Measurements from ENCODE around the gene GRHL1.

Gene GRHL1

DNA sequence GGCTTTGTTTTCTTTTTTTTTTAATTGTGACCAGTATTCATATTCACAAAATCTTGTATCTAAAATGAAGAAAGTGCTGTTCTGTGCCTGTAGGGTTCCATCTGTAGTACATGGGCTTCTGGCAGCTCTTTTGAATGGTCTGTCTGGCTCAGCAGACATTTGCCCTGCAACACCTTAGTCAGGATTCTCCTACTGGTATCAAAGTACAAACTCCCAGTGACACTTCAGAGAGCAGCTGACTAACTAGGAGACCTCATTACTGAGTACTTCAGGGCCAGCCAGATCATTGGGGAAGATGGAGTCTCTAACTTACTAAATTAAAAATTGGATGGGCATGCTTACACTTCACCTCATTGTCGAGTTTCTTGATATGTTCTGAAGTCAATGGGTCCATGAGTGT, 39.7 kb downstream of the GRHL1 start:
- H3K4me3 ChIP-seq (ENCODE audit: low read depth, low read length): no peak overlapping the region
- TF ChIP-seq, protein P1, sequence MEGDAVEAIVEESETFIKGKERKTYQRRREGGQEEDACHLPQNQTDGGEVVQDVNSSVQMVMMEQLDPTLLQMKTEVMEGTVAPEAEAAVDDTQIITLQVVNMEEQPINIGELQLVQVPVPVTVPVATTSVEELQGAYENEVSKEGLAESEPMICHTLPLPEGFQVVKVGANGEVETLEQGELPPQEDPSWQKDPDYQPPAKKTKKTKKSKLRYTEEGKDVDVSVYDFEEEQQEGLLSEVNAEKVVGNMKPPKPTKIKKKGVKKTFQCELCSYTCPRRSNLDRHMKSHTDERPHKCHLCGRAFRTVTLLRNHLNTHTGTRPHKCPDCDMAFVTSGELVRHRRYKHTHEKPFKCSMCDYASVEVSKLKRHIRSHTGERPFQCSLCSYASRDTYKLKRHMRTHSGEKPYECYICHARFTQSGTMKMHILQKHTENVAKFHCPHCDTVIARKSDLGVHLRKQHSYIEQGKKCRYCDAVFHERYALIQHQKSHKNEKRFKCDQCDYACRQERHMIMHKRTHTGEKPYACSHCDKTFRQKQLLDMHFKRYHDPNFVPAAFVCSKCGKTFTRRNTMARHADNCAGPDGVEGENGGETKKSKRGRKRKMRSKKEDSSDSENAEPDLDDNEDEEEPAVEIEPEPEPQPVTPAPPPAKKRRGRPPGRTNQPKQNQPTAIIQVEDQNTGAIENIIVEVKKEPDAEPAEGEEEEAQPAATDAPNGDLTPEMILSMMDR (conservative IDR thresholded peaks at IDR 0.05; ENCODE audit: low read depth, low read length): no peak
- DNase-seq (ENCODE audit: low read depth): no peak

DNA sequence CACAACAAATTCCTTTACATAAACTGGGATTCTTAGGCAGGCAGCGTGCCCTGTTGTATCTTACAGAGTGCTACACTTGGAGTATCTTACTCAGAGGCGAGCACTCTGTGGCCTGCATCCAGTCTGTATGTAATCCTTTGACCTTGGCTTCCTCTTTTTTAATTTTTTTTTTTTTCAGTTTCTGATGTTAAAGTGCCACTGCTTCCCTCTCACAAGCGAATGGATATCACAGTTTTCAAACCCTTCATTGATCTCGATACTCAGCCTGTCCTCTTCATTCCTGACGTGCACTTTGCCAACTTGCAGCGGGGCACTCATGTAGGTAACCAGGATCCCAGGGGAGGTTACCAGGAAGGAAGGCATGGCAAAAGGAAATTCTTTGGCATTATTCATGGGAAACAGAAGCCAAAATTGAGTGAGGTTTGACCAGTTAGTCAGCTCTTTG, 40.4 kb downstream of the GRHL1 start:
- TF ChIP-seq, protein P1 (conservative IDR thresholded peaks at IDR 0.05; ENCODE audit: low read depth, low read length): no peak
- DNase-seq (ENCODE audit: low read depth): no peak
- no peak overlapping the region for H3K4me3 ChIP-seq (ENCODE audit: low read depth, low read length)

DNA sequence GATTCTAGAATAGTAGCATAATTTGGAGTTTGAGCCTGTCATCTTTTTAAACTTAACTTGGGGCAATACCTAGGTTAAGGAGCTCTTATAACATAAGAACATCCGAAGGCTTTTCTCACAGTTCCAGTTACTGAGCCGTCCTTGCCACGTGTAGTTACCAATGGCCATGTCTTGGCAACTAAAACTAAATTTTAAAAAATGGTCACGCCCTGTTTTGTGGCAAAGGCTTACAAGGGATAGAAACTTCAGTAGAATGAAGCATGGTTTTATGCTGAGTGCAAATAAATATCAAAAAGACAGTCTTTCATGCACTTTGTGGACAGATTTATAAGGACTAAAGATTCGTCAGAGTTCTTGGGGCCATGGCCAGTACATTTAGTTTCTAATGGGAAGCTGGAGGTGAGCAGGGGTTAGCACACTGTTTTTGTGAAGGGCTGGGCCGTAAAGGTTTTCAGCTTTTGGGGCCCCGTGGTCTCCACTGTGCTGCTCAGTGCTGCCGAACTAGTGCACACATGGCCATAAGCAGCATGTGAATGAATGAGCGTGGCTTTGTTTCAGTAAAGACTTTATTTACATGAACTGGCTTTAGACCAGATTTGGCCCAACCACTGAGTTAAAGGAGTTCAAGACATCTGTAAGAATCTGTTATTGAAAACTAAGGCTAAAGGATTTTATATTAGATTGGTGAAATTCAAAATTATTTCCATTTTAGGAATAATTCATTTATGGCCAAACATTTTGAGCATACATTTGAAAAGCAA, 41.1 kb downstream of the GRHL1 start:
- DNase-seq (ENCODE audit: low read depth): no peak
- H3K4me3 ChIP-seq (ENCODE audit: low read depth, low read length): no peak overlapping the region
- TF ChIP-seq, protein P1 (conservative IDR thresholded peaks at IDR 0.05; ENCODE audit: low read depth, low read length): no peak

DNA sequence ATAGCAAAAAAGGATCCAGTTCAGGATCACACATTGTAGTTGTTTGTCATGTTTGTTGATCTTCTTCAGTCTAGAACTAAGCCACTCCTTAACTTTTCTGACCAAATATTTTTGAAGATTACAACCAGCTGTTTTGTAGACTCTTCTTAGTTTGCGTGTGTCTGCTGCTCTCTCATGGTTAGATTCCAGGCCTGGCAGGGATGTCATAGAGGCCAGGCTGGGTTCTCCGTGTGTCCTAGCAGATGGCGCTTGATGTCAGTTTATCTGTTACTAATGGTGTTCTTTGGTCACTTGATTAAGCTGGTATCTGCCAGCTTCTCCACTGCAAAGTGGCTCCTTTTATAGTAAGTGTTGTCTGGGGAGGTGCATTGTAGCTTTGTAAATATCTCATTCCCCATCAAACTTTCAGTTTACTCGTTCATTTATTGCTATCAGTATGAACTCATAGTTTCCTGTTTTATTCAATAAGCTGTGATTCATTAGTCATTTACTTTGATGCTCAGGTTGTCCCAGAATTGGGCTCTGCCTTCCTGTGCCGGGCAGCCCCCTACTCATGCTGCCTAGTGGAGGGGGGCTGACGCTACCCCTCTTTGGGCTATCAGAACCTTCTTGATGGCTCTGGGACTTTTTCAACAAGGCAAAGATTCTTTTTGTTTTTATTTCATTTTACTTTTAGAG, 42.1 kb downstream of the GRHL1 start:
- no peak overlapping the region for H3K4me3 ChIP-seq (ENCODE audit: low read depth, low read length)
- no peak for DNase-seq (ENCODE audit: low read depth)
- TF ChIP-seq, protein P1 (conservative IDR thresholded peaks at IDR 0.05; ENCODE audit: low read depth, low read length): no peak

DNA sequence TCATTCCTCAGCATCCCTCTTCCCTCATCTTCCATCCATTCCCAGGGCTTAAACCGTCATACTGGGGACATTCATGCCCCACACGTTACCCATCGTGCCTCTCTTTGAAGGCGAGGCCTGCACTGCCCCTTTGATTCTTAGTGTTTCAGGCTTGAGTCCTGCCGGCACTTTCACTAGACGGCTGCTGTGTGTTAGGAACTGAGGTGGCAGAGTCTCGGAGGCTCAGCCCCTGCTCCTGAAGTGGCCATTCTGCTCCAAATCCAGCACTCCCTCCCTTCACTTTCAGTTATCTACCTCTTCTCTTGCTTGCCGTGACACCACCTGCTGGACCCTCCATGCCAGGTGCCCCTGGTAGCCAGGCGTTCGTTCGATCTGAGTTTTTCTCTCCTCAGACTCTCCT, 43.0 kb downstream of the GRHL1 start:
- no peak for DNase-seq (ENCODE audit: low read depth)
- TF ChIP-seq, protein P1 (conservative IDR thresholded peaks at IDR 0.05; ENCODE audit: low read depth, low read length): no peak
- no peak overlapping the region for H3K4me3 ChIP-seq (ENCODE audit: low read depth, low read length)

DNA sequence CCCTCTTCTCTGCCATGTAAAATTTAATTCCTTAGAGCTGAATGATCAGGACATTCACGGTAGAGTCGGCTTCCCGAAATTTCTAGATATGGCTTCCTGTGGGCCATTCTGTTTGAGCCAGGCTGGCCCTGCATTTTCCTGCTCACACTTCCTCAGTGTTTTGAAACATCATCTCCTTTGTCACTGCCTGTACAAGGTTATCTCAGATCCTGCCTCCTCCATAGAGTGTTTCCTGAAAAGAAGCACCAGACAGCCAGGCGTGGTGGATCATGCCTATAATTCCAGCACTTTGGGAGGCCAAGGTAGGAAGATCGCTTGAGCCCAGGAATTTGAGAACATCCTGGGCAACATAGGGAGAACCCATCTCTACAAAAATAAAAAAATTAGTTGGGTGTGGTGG, 43.6 kb downstream of the GRHL1 start:
- TF ChIP-seq, protein P1 (conservative IDR thresholded peaks at IDR 0.05; ENCODE audit: low read depth, low read length): no peak
- no peak for DNase-seq (ENCODE audit: low read depth)
- H3K4me3 ChIP-seq (ENCODE audit: low read depth, low read length): no peak overlapping the region

All from choroid plexus epithelial cell (primary cell).